Measurements from ENCODE around the gene SNX24. TPM values are rescaled to one million over a fixed set of nuclear protein-coding genes. Genes with fewer than 3 reads are reported as not detected.

The SNX24 gene
- total RNA-seq, 1 donor from 2014 or later: 14.7 TPM

DNA sequence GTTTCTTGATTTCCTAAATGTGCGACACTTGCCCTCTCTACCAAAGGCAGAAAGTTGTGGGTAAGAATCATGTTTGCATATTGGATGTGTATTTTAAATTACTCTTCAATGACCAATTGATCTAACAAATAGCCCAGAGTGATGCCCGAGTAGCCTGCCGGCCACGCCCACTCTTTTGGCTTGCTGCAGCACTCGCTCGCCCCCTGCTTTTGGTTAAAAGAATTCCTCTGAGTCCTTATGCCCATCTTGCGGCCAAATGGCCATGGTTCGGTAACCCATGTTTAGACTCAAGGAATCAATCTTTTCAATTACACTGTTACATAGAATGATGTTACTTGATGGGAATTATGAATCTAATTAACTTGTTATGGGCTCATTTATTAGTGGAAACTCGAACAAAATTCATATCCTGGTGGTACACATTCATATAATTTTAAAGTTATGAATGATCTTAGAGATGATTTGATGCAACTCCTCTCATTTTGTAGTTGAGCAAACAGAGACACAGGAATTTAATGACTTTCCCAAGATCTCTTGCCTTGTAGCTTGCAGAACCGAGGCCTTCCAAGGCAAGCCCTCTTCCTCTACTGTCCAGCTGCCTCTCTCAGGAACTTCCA is 154.6 kb downstream of the SNX24 start:
- no peak for FAIRE-seq
- DNase-seq (ENCODE audit: low spot score in 2 of 2): no peak

DNA sequence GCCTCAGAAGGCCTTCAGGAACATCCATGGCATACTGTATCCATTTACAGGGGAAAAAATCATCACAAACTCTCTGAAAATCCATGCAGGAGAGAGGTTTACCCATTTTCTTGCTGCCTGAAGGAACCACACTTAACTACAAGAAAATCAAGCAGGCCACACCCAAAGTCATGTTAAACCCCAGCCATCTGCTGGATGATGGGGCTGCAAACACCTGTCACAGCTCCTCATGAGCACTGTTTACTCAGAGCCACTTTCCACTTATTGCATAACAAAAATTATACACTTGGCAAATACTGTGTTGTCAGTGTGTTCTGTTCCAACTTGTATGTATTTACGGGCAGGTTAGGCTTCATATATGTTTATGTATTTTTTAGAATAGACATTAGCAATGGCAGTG is 155.3 kb downstream of the SNX24 start:
- FAIRE-seq (no peak), DNase-seq (ENCODE audit: low spot score in 2 of 2) (no peak)

DNA sequence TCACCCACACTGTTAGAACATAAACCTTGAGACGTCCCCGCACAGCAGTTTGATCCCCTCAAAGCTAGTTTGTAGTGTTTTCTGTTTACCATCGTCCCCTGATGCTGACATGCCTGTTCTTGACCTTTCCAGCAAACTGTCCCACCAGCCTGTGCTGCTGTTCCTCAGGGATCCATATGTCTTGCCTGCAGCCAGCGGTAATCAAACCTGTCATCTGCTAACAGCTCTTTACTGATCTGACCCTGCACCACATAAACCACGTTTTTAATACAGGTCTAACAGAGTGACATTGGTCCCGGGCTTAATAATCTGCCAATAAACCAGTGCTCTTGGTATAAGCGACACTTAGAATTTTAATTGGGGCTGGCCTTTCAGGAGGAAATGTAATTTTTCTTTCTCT is 156.4 kb downstream of the SNX24 start:
- no peak for FAIRE-seq
- no peak for DNase-seq (ENCODE audit: low spot score in 2 of 2)

DNA sequence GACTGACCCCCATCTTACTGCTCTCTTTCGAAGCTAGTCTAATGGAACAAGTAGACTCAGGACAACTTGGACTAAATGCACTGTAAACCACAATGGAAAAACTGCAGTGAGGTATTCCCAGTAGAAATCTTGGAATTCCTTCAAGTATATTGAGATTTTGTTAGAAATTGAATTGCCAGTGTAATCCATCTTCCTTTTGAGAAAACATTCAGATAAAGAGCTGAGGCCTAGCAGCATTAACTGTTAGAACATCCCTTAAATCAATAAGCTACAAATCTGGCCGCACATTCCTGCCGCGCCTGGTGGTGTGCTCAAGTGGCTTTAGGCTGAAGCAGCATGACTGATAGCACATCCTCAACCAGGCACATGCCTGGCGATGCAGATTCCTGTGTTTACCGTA is 161.8 kb downstream of the SNX24 start:
- no peak for FAIRE-seq
- no peak for DNase-seq (ENCODE audit: low spot score in 2 of 2)

GRCh38 chr5:123007754-123008153 is 162.3 kb downstream of the SNX24 start:
- no peak for FAIRE-seq

GRCh38 chr5:123012321-123012720 is 166.9 kb downstream of the SNX24 start:
- FAIRE-seq (no peak), DNase-seq (ENCODE audit: low spot score in 2 of 2) (no peak)

More at GRCh38 chr5:123007754-123008153, 162.3 kb downstream of the SNX24 start:
- DNase-seq (ENCODE audit: low spot score in 2 of 2): no peak

- no peak for FAIRE-seq
Observed at GRCh38 chr5:123014689-123015088, 169.3 kb downstream of the SNX24 start.

GRCh38 chr5:123028222-123028621 is 182.8 kb downstream of the SNX24 start:
- FAIRE-seq: no peak
- DNase-seq (ENCODE audit: low spot score in 2 of 2): no peak

More at GRCh38 chr5:123014689-123015088, 169.3 kb downstream of the SNX24 start:
- no peak for DNase-seq (ENCODE audit: low spot score in 2 of 2)

- DNase-seq (ENCODE audit: low spot score in 2 of 2) (no peak), FAIRE-seq (no peak)
Observed at GRCh38 chr5:123033157-123033671, 187.8 kb downstream of the SNX24 start.

DNA sequence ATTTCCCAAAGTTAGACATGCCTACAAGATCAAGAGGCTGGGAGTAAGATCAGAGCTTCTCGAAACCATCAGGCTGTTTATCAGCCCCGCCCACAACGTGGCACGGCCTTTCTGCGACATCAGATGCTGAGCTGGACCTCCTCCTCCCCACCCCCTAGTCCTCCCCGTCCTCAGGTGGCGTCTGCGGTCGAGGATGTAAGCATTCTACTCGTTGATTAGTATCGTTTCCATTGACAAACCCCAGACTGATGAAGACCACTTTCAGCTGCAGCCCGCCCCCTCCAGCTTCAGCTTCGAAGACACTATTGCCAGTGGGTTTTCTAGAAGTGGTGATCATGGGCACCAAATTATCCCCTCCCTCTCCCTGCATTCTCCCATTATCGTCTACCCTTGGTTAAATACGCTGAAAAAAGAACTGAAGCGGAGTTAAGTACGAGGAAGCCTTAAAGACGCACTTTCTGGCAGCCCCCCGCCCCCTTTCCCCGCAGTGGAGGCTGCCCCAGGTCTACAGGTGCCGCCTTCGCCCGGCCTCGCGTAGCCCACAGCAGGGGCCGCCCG is 190.0 kb downstream of the SNX24 start:
- DNase-seq (ENCODE audit: low spot score in 2 of 2): no peak
- FAIRE-seq: no peak

DNA sequence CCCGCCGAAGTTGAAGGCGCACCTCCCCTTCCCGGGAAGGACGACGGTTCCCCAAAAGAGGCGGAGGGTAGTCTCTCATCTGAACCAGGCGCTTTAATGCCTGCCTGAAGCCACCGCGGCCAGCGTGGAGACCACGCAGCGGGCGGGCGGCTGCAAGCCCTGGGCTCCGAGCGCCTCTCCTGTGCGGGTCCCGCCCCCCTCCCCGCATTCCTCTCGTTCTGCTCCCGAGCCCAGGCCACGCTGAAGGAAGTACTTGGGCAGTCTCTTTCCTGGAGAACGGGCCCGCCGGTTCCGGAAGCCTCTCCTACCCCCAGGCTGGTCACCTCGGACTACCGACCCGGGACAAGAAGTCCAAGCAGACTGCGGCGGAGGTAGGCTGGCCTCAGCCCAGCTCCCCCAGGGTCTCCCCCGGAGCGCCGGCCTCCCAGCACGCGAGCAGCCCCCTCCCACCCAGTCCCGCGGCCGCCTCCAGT is 190.5 kb downstream of the SNX24 start:
- no peak for FAIRE-seq

DNA sequence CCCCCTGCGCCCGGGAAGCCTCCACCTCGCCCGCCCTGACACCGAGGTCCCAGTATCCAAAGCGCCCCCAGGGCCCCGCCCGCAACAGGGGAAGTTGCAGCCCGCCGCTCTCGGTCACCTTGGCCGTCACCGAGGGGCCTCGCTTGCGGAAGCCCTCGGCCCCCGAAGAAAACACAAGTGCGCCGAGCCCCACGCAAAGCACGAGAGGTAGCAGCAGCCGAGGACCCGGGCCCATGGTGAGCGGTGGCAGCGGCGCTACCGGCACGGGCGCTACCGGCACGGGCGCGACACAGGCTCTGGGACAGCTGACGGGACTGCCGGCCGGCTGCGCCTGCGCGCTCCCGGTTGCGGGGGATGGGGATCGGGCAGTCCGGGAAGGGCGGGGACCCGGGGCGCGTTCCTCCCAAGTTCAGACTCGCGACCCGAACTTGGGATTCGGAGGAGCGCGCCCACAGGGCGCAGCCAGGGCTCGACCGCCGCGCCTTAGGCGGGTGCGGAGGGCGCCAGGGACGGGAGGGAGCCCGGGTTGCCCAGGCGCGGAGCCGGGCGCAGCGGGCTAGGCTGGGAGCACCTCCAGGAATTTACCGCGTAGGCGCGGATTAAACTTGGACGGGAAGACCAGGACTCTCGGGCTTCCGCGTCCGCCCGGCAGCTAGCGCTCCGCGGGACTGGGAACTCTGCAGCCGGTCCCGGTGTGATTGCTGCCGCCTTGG is 191.1 kb downstream of the SNX24 start, which contains the start of gene PPIC:
Gene PPIC (minus strand): TSS at position 335 of the 713 bp plus-strand sequence. CDS start 100 bp downstream, at position 235.
- peak; percentile 66 to 79 for DNase-seq (ENCODE audit: low spot score in 2 of 2)
- no peak for FAIRE-seq

More for the DNA sequence above, 190.5 kb downstream of the SNX24 start:
- peak; percentile 31 to 33 for DNase-seq (ENCODE audit: low spot score in 2 of 2)

DNA sequence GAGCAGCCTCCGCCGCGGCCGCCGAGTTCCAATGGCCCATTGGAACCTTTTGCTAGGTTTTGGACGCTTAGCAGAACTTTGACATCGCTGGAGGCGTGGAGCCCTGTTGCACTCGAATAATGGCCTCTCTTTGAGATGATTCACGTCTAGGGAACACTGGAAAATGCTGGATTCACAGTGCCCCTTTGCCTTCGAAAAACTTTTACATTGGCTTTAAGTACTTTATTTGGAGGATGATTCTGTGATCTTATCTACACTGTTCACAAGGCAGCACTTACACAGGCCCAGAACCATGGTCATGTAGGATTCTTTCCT is 191.6 kb downstream of the SNX24 start:
- FAIRE-seq (no peak), DNase-seq (ENCODE audit: low spot score in 2 of 2) (no peak)

- no peak for FAIRE-seq
- no peak for DNase-seq (ENCODE audit: low spot score in 2 of 2)
Observed at GRCh38 chr5:123039673-123040072, 194.3 kb downstream of the SNX24 start.

DNA sequence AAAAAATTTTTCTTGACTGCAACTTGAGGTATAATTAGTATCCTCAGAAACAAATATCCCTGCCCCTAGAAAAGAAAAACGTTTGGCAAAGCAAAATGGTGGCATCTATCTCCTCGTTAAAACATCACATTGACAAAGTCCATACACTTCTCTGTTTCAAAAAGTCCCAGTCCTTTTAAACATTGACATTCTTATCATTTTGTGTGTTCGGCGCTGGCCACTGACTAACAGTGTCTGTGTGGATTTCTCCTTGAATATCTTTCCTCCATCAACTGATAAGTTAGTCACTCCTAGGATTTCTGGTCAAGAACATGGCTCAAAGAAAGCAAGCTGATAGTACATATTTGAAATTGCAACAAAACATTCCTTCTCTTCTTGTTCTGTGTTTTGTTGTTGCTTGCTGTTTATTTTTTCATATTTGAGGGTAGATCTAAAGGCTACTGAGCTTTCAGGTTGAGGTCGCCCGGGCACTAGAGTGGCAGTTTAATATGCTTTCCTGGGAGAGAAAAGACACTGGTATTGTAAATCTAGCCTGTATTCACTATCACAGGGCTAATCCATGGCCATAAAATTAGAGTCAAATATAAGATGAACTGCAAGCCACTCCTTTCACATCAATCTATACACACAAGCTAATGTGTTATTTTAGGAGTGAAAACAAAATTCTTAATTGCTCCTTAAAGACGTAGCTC is 199.7 kb downstream of the SNX24 start:
- FAIRE-seq: no peak
- DNase-seq (ENCODE audit: low spot score in 2 of 2): no peak

- FAIRE-seq (no peak), DNase-seq (ENCODE audit: low spot score in 2 of 2) (no peak)
Observed at GRCh38 chr5:123046222-123046621, 200.8 kb downstream of the SNX24 start.

GRCh38 chr5:123047706-123048105 is 202.3 kb downstream of the SNX24 start:
- no peak for DNase-seq (ENCODE audit: low spot score in 2 of 2)
- no peak for FAIRE-seq

DNA sequence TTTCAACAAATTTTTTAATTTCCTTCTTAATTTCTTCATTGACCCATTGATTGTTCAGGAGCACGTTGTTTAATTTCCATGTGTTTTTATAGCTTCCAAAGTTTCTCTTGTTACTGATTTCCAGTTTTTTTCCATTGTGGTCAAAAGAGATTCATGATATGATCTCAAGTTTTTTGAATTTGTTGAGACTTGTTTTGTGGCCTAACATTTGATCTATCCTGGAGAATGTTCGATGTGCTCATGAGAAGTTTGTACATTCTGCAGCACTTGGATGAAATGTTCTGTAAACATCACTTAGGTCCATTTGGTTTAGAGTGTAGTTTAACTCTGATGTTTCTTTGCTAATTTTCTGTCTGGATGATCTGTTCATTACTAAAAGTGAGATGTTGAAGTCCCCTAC is 205.8 kb downstream of the SNX24 start:
- no peak for FAIRE-seq
- DNase-seq (ENCODE audit: low spot score in 2 of 2): no peak
